GM23338 (cell line): Measurements from ENCODE around the gene TRIM42. TPM values are rescaled to one million over a fixed set of nuclear protein-coding genes. Genes with fewer than 3 reads are reported as not detected.

Source experiments
- ATAC-seq: fragments of 200-7000 bp; cut with Tn5 transposase; 3 replicates; pipeline ENCODE4 v1.9.1; 2020
- DNase-seq: peaks from one replicate; pipeline ENCODE4 v3.0.0-alpha.2; 2015; ENCODE audit warnings: low spot score
- H2AFZ ChIP-seq: fragments of 200-600 bp; sonication (generic); 2 replicates; pipeline ENCODE4 v1.8.0; 2016; ENCODE audit warnings: antibody characterized with exemption, mild to moderate bottlenecking, moderate library complexity
- H3F3A ChIP-seq: fragments of 200-600 bp; sonication (generic); replicated peaks from 2 replicates; pipeline ENCODE4 v1.8.0; 2017; ENCODE audit warnings: antibody characterized with exemption, mixed run types, low read depth
- H3K27ac ChIP-seq: fragments of 200-600 bp; sonication (generic); 2 replicates; pipeline ENCODE4 v1.6.1; 2016; ENCODE audit warnings: low read depth
- H3K27me3 ChIP-seq: fragments of 200-600 bp; sonication (generic); 2 replicates; pipeline ENCODE4 v1.8.0; 2016; ENCODE audit warnings: mild to moderate bottlenecking, mixed run types, moderate library complexity; ENCODE audit not compliant: insufficient read depth
- H3K36me3 ChIP-seq: fragments of 200-600 bp; sonication (generic); 2 replicates; pipeline ENCODE4 v1.8.0; 2016; ENCODE audit warnings: mild to moderate bottlenecking; ENCODE audit not compliant: insufficient read depth
- H3K4me1 ChIP-seq: fragments of 200-600 bp; sonication (generic); 2 replicates; pipeline ENCODE4 v1.8.0; 2016; ENCODE audit warnings: mild to moderate bottlenecking, moderate library complexity; ENCODE audit not compliant: insufficient read depth
- H3K4me2 ChIP-seq: fragments of 200-600 bp; sonication (generic); 2 replicates; pipeline ENCODE4 v1.7.1; 2017; ENCODE audit warnings: mixed run types
- H3K4me3 ChIP-seq: fragments of 200-600 bp; sonication (generic); 2 replicates; pipeline ENCODE4 v1.6.1; 2016; ENCODE audit warnings: mixed run types
- H3K79me2 ChIP-seq: fragments of 200-600 bp; sonication (generic); replicated peaks from 2 replicates; pipeline ENCODE4 v1.8.0; 2017; ENCODE audit warnings: mild to moderate bottlenecking; ENCODE audit not compliant: insufficient read depth
- H3K9me2 ChIP-seq: fragments of 200-600 bp; sonication (generic); 2 replicates; pipeline ENCODE4 v1.8.0; 2017; ENCODE audit not compliant: insufficient read depth
- H4K20me1 ChIP-seq: fragments of 200-600 bp; sonication (generic); replicated peaks from 2 replicates; pipeline ENCODE4 v1.8.0; 2017; ENCODE audit warnings: mild to moderate bottlenecking; ENCODE audit not compliant: insufficient read depth
- H3K27ac Mint-ChIP-seq: 2 replicates; pipeline ENCODE4 v1.8.0; 2020; ENCODE audit warnings: inconsistent platforms, mild to moderate bottlenecking, moderate library complexity, mixed read lengths
- H3K27me3 Mint-ChIP-seq: 3 replicates; pipeline ENCODE4 v1.8.0; 2022; ENCODE audit warnings: low read depth, mild to moderate bottlenecking, moderate library complexity, mixed read lengths, inconsistent platforms; ENCODE audit not compliant: insufficient read depth, poor library complexity
- H3K36me3 Mint-ChIP-seq: 3 replicates; pipeline ENCODE4 v1.8.0; 2021; ENCODE audit warnings: low read depth, mild to moderate bottlenecking, inconsistent platforms, moderate library complexity, mixed read lengths
- H3K4me1 Mint-ChIP-seq: 3 replicates; pipeline ENCODE4 v1.8.0; 2020; ENCODE audit warnings: mild to moderate bottlenecking, inconsistent platforms, mixed read lengths
- H3K4me3 Mint-ChIP-seq: 3 replicates; pipeline ENCODE4 v1.8.0; 2021; ENCODE audit warnings: moderate library complexity, mild to moderate bottlenecking, inconsistent platforms, mixed read lengths
- H3K9me3 Mint-ChIP-seq: 3 replicates; pipeline ENCODE4 v1.8.0; 2020; ENCODE audit warnings: moderate library complexity, mild to moderate bottlenecking, inconsistent platforms, mixed read lengths
- CREB1 ChIP-seq: fragments of 250-450 bp; sonication (Bioruptor Pico); IDR thresholded peaks from 2 replicates; pipeline ENCODE4 v1.5.0; 2020; ENCODE audit warnings: low read depth, mild to moderate bottlenecking, moderate library complexity
- NANOG ChIP-seq: IDR thresholded peaks from 2 replicates; pipeline ENCODE4 v1.6.1; 2016; ENCODE audit warnings: antibody characterized with exemption, borderline replicate concordance
- ZNF331 ChIP-seq: fragments of 250-450 bp; sonication (Bioruptor Pico); IDR thresholded peaks from 2 replicates; pipeline ENCODE4 v1.5.0; 2020; ENCODE audit warnings: low read depth, mild to moderate bottlenecking, moderate library complexity
- long read RNA-seq: library from polyadenylated mRNA; unstranded; transcript quantifications from one replicate; pipeline ENCODE4 v2.0.0, GENCODE V29; 2020; ENCODE audit not compliant: unreplicated experiment
- polyA plus RNA-seq: library from polyadenylated mRNA; unstranded; fragments of >200 nt; fragmentation: Nextera tagmentation; extraction: Ambion mirVana; gene quantifications from 2 replicates; pipeline ENCODE4 v1.2.1, GENCODE V29; 2016
- total RNA-seq: library from RNA; depleted of rRNA; stranded (reverse); fragments of >200 nt; shearing (Covaris generic); gene quantifications from 2 replicates; pipeline ENCODE4 v1.2.3, GENCODE V29; 2014; rRNA removed
- TF ChIP-seq, protein P1 (sequence below), 2 experiments: fragments of 200-600 bp in 1 of 2; sonication (generic) in 1 of 2; conservative IDR thresholded peaks; 2 replicates each; pipeline versions ENCODE4 v1.5.1 to v1.6.1; 2016 to 2017; ENCODE audit warnings: antibody characterized with exemption in 2 of 2, low read depth in 2 of 2, mild to moderate bottlenecking in 2 of 2, moderate library complexity in 1 of 2
- TF ChIP-seq, protein P2 (sequence below): IDR thresholded peaks from one replicate; pipeline ENCODE4 v1.6.1; 2018; ENCODE audit warnings: antibody characterized with exemption; ENCODE audit not compliant: unreplicated experiment

The TRIM42 gene
- total RNA-seq (not detected in 2 replicates), polyA plus RNA-seq (not detected in 2 replicates)
- long read RNA-seq, result 0 reads

DNA sequence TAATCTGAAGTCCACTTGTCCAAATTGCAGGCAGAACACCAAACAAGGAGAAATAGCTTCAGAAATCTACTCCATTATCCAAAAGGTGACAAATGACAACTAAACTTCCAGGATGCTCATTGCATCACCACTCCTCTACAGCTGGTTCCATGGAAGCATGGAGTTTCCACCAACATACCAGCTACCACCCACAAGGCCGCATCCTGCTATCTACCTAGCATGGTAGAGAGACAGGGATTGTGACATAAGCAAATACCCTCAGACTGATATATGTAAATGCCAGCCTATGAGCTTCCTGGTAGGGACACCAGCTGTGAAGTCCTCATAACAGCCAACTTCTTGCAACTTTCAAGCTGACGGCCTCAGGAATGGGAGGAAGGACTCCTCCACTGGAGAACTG, at the start of gene TRIM42:
Gene TRIM42 (plus strand): TSS at position 301 of the 400 bp plus-strand sequence. CDS start 166 bp downstream, outside the sequence.
- Histone ChIP-seq H3K9me2 (no peaks in the 10 kb centered on the region), H4K20me1 (no peaks in the 10 kb centered on the region), H3K4me1 (no peaks in the 10 kb centered on the region), H2AFZ (no peak within 1 kb of the TSS), H3K27ac (no peak within 1 kb of the TSS), H3K27me3 (no peaks in the 10 kb centered on the region), H3K4me3 (no peak within 1 kb of the TSS), H3K4me2 (no peak within 1 kb of the TSS), H3K79me2 (no peaks in the 10 kb centered on the region), H3F3A (no peaks in the 10 kb centered on the region), H3K36me3 (no peaks in the 10 kb centered on the region; the same call in 1 of the 2 replicates)
- Mint-ChIP-seq H3K36me3 (no peaks in the 10 kb centered on the region), H3K9me3 (peaks cover 5% of the 10 kb centered on the region), H3K4me1 (no peaks in the 10 kb centered on the region; the same call in 2 of the 3 replicates), H3K27ac (no peak within 1 kb of the TSS), H3K4me3 (no peak within 1 kb of the TSS), H3K27me3 (peaks cover 2% of the 10 kb centered on the region)
- DNase-seq, result no peak
- TF ChIP-seq NANOG, result no peak
- TF ChIP-seq, protein P1, sequence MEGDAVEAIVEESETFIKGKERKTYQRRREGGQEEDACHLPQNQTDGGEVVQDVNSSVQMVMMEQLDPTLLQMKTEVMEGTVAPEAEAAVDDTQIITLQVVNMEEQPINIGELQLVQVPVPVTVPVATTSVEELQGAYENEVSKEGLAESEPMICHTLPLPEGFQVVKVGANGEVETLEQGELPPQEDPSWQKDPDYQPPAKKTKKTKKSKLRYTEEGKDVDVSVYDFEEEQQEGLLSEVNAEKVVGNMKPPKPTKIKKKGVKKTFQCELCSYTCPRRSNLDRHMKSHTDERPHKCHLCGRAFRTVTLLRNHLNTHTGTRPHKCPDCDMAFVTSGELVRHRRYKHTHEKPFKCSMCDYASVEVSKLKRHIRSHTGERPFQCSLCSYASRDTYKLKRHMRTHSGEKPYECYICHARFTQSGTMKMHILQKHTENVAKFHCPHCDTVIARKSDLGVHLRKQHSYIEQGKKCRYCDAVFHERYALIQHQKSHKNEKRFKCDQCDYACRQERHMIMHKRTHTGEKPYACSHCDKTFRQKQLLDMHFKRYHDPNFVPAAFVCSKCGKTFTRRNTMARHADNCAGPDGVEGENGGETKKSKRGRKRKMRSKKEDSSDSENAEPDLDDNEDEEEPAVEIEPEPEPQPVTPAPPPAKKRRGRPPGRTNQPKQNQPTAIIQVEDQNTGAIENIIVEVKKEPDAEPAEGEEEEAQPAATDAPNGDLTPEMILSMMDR (conservative IDR thresholded peaks at IDR 0.05; ENCODE audit: low read depth in 2 of 2), result no peak
- no peak for ATAC-seq

DNA sequence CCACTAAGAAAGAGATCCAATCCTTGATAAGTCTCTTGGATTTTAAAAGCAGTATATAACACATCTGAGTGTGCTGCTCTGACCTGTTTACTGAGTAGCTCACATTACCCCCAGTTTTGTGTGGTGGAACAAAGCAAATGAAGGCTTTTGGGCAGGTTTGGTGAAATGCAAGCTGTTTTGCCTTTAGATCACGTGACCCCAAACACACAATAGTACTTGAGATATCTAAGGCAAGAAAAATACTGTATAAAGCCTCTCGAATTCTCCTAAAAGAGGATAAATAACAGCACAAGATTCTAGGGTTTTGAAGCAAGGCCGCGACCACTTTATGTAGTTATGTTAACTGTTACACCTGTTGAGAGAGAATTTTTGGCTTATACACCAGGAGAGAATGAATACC, 49.3 kb upstream of the TRIM42 start:
- H3K27ac Mint-ChIP-seq, result no peak overlapping the region
- Histone ChIP-seq H3K4me3 (no peak overlapping the region), H3K9me2 (peaks cover 12% of the 10 kb centered on the region; the same call in 1 of the 2 replicates), H3K36me3 (no peaks in the 10 kb centered on the region), H3K79me2 (no peaks in the 10 kb centered on the region), H3K27ac (no peak overlapping the region), H3K4me2 (no peak overlapping the region), H3K27me3 (no peaks in the 10 kb centered on the region), H3F3A (no peaks in the 10 kb centered on the region), H2AFZ (no peak overlapping the region), H3K4me1 (no peaks in the 10 kb centered on the region), H4K20me1 (no peaks in the 10 kb centered on the region)
- TF ChIP-seq NANOG, result no peak
- TF ChIP-seq CREB1 (CRISPR knock-in tag), result no peak
- TF ChIP-seq, protein P2, sequence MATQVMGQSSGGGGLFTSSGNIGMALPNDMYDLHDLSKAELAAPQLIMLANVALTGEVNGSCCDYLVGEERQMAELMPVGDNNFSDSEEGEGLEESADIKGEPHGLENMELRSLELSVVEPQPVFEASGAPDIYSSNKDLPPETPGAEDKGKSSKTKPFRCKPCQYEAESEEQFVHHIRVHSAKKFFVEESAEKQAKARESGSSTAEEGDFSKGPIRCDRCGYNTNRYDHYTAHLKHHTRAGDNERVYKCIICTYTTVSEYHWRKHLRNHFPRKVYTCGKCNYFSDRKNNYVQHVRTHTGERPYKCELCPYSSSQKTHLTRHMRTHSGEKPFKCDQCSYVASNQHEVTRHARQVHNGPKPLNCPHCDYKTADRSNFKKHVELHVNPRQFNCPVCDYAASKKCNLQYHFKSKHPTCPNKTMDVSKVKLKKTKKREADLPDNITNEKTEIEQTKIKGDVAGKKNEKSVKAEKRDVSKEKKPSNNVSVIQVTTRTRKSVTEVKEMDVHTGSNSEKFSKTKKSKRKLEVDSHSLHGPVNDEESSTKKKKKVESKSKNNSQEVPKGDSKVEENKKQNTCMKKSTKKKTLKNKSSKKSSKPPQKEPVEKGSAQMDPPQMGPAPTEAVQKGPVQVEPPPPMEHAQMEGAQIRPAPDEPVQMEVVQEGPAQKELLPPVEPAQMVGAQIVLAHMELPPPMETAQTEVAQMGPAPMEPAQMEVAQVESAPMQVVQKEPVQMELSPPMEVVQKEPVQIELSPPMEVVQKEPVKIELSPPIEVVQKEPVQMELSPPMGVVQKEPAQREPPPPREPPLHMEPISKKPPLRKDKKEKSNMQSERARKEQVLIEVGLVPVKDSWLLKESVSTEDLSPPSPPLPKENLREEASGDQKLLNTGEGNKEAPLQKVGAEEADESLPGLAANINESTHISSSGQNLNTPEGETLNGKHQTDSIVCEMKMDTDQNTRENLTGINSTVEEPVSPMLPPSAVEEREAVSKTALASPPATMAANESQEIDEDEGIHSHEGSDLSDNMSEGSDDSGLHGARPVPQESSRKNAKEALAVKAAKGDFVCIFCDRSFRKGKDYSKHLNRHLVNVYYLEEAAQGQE, result no peak
- no peak for TF ChIP-seq ZNF331
- DNase-seq, result no peak
- no peak overlapping the region for H3K4me3 Mint-ChIP-seq
- H3K27me3 Mint-ChIP-seq, result no peaks in the 10 kb centered on the region
- H3K9me3 Mint-ChIP-seq, result no peaks in the 10 kb centered on the region
- ATAC-seq, result no peak
- no peaks in the 10 kb centered on the region; the same call in 1 of the 3 replicates for H3K4me1 Mint-ChIP-seq
- H3K36me3 Mint-ChIP-seq, result no peaks in the 10 kb centered on the region
